Activated CD4-positive, alpha-beta T cell treated with anti-CD3 and anti-CD28 coated beads, Interleukin-2, amount 50 U/mL, for 16 hours (primary cell): Measurements from ENCODE around the gene DBF4B.
"Not testable (repeated sequence)": the region's sequence is repeated elsewhere in the genome, so short reads cannot be mapped to it uniquely, and the experiment has no call there.

ENCODE experiments used
- DNase-seq: peaks from one replicate; pipeline ENCODE4 v3.0.0-alpha.2; 2020

The DBF4B gene

DNA sequence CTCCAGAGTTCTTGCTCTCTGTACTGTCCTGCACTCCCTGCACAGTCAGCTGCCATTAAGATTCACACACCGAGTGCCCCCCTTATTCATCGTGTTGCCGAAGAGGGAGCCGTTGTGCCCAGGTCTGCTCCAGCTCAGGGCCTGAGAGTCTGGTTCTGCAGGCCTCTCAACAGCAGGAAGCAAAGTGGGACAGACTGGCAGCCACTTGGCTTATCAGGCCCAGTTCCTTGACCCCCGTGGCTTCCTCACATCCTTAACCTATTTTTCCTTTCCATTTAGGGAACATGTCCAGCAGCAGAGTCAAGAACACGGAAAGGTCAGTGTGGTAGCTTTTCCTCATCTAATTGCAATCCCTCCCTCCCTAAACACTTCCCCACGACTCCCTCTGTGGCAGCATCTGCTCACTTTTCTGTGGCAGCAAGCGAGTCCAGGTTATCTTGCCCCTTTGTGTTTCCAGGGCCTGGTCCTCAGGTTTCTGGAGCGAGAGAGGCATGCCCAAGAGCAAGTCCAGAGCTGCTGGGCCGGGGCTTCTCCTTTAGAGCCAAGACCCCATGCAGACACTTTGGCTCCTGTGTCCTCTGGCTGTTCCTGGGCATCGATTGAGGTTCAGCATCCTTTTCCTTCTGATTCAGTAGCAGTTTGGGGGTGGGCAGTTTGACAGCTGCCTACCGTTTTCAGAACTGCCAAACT is 28.2 kb downstream of the DBF4B start:
- no peak for DNase-seq

DNA sequence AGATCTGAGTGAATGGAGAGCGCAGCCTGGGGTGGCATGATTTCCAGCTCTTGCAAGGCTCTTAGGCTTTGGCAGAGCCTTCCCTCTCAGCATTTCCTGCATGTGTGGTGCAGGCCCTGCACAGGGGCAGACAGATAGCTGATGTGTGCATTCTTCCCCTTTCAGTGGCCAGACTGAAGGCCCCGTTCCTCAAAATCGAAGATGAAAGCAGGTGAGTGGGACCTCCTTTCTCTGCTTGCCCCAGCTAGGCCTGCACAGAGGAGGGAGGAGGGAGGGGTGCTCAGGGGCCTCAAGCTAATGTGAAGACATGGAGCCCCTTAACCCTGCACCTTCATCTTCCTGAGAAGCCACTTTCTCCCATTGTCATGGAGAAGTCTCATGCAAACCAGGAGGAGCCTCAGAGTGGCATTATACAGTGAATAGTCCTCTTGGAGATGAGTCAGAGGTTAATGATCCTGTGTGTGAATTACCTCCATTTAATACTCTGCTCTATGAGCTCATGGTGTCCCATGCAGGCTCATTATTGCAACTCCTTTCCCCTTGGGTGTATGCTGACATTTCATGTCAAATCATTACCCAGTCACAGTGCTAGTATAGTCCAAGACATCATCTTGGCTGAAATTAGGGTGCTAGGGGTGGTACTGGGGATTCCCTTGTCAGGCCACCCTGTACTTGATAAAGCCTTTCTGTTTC is 29.9 kb downstream of the DBF4B start:
- no peak for DNase-seq

DNA sequence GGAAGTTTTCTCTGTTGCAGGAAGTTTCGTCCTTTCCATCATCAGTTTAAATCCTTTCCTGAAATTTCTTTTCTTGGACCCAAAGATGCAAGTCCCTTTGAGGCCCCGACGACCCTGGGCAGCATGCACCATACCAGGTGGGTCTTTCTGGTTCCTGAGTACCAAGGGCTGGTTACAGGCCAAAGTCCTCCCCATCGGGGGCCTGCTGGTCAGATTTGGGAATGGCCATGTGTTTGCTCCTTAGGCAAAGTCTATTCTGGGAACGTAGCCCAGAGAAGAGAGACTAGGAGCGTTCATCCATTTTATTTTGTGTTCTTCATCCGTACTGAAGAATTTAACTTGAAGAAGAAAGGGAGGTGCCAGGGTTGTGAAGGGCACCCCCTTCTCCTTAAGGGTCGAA is 32.9 kb downstream of the DBF4B start:
- no peak for DNase-seq

- no peak for DNase-seq
Observed at GRCh38 chr17:44745301-44745700, 36.8 kb downstream of the DBF4B start.

- not testable (repeated sequence) for DNase-seq
Observed at GRCh38 chr17:44745738-44746137, 37.3 kb downstream of the DBF4B start.

DNA sequence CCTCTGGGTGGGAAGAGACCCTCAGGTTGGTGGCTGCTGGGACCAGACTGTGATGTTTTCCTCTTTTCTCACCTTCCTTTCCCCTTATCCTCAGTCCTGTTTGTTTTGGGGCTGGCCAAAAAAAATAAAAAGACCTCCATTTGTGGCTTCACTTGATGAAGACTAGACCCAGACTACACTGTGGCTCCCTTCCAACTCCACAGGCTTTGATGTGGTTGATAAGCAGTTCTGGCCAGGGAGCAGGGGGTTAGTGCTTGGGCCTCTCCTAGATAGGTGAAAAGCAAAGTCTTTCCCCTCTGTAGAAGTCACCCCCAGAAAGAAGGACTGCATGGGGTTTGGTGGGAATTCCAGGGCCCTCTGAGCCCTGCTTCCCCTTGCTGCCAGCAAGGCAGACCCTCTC is 39.1 kb downstream of the DBF4B start:
- DNase-seq: no peak

GRCh38 chr17:44749076-44749979 is 40.9 kb downstream of the DBF4B start:
- DNase-seq: no peak

DNA sequence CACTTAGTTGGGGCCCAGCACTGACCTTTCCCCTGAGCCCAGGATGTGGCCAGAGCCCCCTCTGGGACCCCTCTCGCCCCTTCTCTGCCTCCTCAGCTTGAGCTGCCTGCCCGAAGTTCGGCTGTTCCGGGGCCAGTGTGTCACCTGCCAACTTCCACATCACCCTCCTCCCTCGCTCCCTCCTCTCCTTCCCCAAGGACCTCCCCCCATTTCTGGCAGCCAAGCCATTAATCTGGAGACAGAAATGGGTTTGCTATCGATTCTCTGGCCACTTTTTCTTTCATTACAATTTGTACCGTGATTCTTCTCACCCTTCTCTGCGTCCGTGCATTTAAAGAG is 41.5 kb downstream of the DBF4B start:
- DNase-seq: no peak

- no peak for DNase-seq
Observed at GRCh38 chr17:44751331-44751730, 42.9 kb downstream of the DBF4B start.

- no peak for DNase-seq
Observed at GRCh38 chr17:44751806-44752205, 43.3 kb downstream of the DBF4B start.

GRCh38 chr17:44752953-44753861 is 44.7 kb downstream of the DBF4B start:
- DNase-seq: no peak

DNA sequence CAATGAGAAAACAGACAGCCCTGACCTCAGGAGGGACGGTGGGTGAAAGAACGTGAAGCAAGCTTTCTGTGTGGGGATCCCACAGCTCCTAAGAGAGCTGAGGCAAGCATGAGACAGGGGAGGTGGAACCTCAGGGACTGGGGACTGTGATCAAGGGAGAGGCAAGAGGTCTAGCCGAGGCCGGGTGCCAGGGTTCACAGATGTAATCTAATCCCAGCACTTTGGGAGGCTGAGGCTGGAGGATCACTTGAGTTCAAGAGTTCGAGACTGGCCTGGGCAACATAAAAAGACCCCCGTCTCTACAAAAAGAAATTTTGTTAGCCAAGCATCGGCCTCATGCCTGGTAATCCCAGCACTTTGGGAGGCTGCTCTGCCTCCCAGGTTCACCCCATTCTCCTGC is 45.8 kb downstream of the DBF4B start:
- no peak for DNase-seq

DNA sequence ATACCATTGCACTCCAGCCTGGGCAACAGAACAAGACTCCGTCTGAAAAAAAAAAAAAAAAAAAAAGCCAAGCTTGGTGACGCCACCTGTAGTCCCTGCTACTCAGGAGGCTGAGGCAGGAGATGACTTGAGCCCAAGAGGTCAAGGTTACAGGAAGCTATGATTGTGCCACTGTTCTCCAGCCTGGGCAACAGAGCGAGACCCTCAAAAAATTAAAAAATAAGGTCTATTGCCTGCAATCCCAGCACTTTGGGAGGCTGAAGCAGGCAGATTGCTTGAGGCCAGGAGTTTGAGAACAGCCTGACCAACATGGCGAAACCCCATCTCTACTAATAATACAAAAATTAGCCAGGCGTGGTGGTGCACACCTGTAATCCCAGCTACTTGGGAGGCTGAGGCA is 46.7 kb downstream of the DBF4B start:
- not testable (repeated sequence) for DNase-seq

GRCh38 chr17:44757045-44757917 is 48.8 kb downstream of the DBF4B start:
- DNase-seq: no peak

GRCh38 chr17:44757918-44758413 is 49.5 kb downstream of the DBF4B start:
- DNase-seq: no peak

- DNase-seq: no peak
Observed at GRCh38 chr17:44758414-44759085, 50.1 kb downstream of the DBF4B start, which contains the start of gene ADAM11. TSS of gene ADAM11 (plus strand) at chr17:44758988. CDS start at chr17:44759200, 212 bp downstream.

- DNase-seq: no peak
Observed at GRCh38 chr17:44759086-44759915, 50.8 kb downstream of the DBF4B start.

DNA sequence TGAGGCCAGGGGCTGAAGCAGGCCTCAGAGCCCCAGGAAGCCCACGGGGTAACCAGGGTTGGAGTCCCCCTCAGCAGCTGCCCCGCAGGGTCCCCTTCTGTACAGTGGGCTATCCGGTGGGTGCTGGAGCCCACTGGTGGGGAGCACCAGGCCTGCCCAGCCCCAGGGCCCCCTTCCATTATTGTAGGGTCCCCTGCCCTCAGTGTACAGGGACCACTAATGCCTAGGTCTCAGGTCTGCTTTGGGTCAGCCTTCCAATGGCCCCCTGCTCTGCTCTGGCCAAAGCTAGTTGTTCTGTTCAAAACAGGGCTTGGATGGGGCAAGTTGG is 51.4 kb downstream of the DBF4B start:
- no peak for DNase-seq

DNA sequence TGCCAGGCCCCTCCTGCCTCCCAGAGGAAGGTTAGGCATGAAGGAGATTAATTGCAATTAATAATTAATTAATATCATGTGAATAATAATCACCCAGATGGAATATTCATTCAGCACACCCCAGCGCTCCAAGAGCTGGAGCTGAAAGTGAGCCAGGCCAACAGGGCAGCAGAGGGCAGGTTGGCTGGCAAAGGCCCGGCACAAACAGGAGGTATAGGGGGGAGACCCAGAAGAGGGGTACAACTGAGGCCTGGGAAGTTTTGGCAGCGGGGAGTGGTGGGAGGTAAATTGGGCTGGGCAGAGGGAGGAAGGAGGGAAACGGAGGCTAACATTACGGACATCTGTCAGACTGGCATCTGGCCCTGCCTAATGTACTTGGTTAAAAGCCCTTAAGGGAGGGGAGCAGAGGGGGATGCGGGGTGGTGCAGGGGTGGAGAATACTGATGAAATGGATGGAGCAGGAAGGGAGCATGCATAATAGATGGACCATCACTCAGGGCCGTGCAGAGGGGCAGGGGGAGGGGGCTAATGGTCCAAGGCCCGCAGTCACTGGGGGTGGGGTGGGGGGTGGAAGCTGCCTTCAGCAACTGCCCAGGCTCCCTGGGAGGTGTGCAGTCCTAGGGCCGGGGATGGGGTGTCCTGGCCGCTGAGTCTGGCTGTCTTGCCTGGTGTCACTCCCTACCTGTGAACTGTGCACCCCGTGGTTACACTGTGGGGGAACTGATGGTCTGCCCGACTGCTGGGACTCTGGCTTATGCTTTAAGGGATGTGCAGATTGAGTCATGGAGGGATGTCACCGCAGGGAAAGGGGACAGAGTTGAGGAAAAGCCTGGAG is 52.2 kb downstream of the DBF4B start:
- DNase-seq: no peak
